ENCODE results near the gene OSBPL9.

- no peak for TF ChIP-seq CTCF (IDR thresholded peaks at IDR 0.05; ENCODE audit: insufficient read depth, low read length)
- TF ChIP-seq GABPA (IDR thresholded peaks at IDR 0.05; ENCODE audit: low read depth) = no peak
- TF ChIP-seq POLR2AphosphoS5 (IDR thresholded peaks at IDR 0.05; ENCODE audit: low read depth) = no peak
These were observed 15.9 kb upstream of the OSBPL9 start for GRCh38 chr1:51600965-51601364.
